ENCODE measurements around the gene MAOA.

MAOA gene

DNA sequence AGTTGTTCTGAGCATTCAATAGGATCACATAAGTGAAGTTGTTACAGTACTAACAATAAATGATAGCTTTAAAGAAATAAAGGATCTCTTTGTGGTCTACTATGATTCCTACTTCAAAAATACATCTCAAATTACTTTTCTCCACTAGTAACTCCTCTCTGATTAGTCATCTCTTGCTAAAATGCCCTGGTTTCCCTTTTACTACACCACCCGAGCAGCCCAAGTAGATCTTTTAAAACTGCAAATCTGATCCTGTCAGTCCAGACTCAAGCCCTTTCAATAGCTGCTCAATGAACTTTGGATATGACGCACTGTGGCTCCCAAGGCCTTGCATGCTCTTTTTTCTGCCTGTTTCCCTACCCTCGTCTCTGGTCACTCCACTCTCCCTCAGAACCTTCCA is 97.5 kb downstream of the MAOA start:
- H3K4me3 ChIP-seq (ENCODE audit: low read depth, low read length) = no peak overlapping the region

DNA sequence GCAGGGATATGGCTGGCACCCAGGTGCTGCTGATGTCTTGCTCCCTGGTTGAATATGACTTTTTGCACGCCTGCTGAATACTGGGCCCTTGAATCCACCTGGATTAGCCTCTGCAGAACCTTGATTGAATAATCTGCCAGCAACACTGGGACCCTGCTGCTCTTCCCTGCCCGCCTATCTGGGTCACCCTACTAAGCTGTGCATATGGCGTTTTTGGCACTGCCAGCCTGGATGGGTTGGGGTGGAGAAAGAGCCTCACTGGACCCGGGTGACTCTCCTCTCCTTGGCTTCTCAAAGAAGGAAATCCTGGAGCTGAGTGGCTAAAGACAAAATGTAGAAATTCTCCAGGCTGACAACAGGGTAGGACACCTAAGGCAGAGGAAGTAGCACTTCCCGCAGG is 100.0 kb downstream of the MAOA start:
- H3K4me3 ChIP-seq (ENCODE audit: low read depth, low read length) = no peak overlapping the region
- TF ChIP-seq CTCF (IDR thresholded peaks at IDR 0.05; ENCODE audit: borderline replicate concordance, insufficient read depth, low read depth, low read length) = no peak

More for the DNA sequence above, 97.5 kb downstream of the MAOA start:
- TF ChIP-seq CTCF (IDR thresholded peaks at IDR 0.05; ENCODE audit: borderline replicate concordance, insufficient read depth, low read depth, low read length) = no peak

DNA sequence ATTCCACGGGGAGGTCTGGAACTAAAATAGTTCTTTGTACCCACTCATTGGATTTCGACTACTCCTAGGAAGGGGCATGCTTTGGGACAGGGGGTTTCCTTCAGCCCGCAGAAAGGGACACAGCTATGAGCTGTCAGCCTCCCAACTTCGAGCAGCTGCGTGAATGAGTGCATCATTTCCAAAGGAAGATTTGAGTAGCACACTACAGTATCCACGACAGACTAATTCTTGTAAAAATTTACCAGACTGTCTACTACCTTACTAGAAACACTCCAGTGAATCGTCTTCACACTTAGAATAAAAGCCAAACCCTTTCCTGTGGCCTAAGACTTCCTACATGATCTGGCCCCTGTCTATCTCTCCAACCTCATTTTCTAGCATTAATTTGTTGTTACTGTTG is 101.9 kb downstream of the MAOA start:
- TF ChIP-seq CTCF (IDR thresholded peaks at IDR 0.05; ENCODE audit: borderline replicate concordance, insufficient read depth, low read depth, low read length) = no peak

DNA sequence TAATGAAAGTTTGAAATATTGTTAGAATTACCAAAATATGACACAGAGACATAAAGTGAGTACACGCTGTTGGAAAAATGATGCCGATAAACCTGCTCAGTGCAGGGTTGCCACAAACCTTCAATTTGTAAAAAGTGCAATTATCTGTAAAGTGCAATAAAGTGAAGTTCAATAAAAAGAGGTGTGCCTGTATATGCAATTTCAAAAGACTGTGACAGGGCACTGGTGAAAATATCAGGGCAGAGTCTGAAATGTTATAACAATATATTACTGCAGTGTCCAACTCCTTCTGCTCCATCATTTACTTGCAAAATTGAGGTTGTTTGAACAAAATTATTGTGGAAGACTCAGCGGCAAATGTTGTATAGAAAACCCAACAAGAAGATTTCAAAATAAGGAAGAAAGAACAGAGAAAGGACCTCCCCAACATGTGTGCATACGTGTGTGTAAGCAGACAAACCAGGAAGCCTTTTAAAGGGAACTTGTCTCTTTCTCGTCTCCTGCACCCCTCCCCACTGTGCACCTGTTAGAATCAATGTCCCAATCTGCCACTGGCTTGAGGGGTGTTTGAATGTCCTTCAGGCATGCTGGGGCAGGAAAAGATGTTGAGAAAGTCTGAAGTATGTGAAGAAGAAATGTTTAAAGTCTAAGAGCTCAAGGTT is 130.0 kb downstream of the MAOA start:
- TF ChIP-seq CTCF (IDR thresholded peaks at IDR 0.05; ENCODE audit: borderline replicate concordance, insufficient read depth, low read depth, low read length) = no peak
- no peak overlapping the region for H3K4me3 ChIP-seq (ENCODE audit: low read depth, low read length)

More for the DNA sequence above, 101.9 kb downstream of the MAOA start:
- H3K4me3 ChIP-seq (ENCODE audit: low read depth, low read length) = no peak overlapping the region
